Measurements from ENCODE around the gene MED26.
"Not testable (repeated sequence)": the region's sequence is repeated elsewhere in the genome, so short reads cannot be mapped to it uniquely, and the experiment has no call there.

The MED26 gene

GRCh38 chr19:16628183-16628983, at the start of gene MED26:
Gene MED26, minus strand, starts transcription at chr19:16628204. Its CDS starts 261 bp downstream, at chr19:16627943.
- peak; percentile 99 for DNase-seq

- no peak for DNase-seq
Observed at GRCh38 chr19:16677055-16677454, 49.1 kb upstream of the MED26 start.

GRCh38 chr19:16676101-16676798, 48.2 kb upstream of the MED26 start:
- no peak for DNase-seq

- not testable (repeated sequence) for DNase-seq
Observed at GRCh38 chr19:16673839-16674238, 45.8 kb upstream of the MED26 start.

GRCh38 chr19:16673231-16673630, 45.2 kb upstream of the MED26 start:
- no peak for DNase-seq

GRCh38 chr19:16671652-16672274, 43.8 kb upstream of the MED26 start:
- no peak for DNase-seq

- DNase-seq, result no peak
Observed at GRCh38 chr19:16670291-16670690, 42.3 kb upstream of the MED26 start.

- DNase-seq, result not testable (repeated sequence)
Observed at GRCh38 chr19:16668702-16669101, 40.7 kb upstream of the MED26 start.

- no peak for DNase-seq
Observed at GRCh38 chr19:16668176-16668575, 40.2 kb upstream of the MED26 start.

GRCh38 chr19:16661480-16662034, 33.6 kb upstream of the MED26 start:
- DNase-seq, result no peak

- peak; percentile 60 for DNase-seq
Observed at GRCh38 chr19:16660763-16661479, 32.9 kb upstream of the MED26 start, which contains the start of gene TMEM38A. Gene TMEM38A, plus strand, starts transcription at chr19:16661139. Its CDS starts 79 bp downstream, at chr19:16661218.

- DNase-seq, result peak; percentile 99
Observed at GRCh38 chr19:16659832-16660708, 32.1 kb upstream of the MED26 start, which contains the start of gene SMIM7. Gene SMIM7, minus strand, starts transcription at chr19:16660144. Its CDS starts 34 bp downstream, at chr19:16660110.

- no peak for DNase-seq
Observed at GRCh38 chr19:16659464-16659831, 31.4 kb upstream of the MED26 start.

GRCh38 chr19:16657384-16657783, 29.4 kb upstream of the MED26 start:
- DNase-seq, result no peak

- DNase-seq, result no peak
Observed at GRCh38 chr19:16655727-16656126, 27.7 kb upstream of the MED26 start.

GRCh38 chr19:16654627-16655026, 26.6 kb upstream of the MED26 start:
- DNase-seq, result no peak

GRCh38 chr19:16654140-16654539, 26.1 kb upstream of the MED26 start:
- DNase-seq, result no peak

GRCh38 chr19:16652854-16653253, 24.9 kb upstream of the MED26 start:
- DNase-seq, result no peak

- DNase-seq, result not testable (repeated sequence)
Observed at GRCh38 chr19:16651421-16652188, 23.6 kb upstream of the MED26 start.

GRCh38 chr19:16650821-16651220, 22.8 kb upstream of the MED26 start:
- no peak for DNase-seq

GRCh38 chr19:16649734-16650133, 21.7 kb upstream of the MED26 start:
- DNase-seq, result no peak
